Adrenal gland (tissue), 5 donors: Measurements from ENCODE around the gene CEP112.

Experiments
- POLR2A ChIP-seq, 2 donors: fragments of 450-650 bp; IDR thresholded peaks; one replicate each; pipeline ENCODE4 v1.6.1; 2017; ENCODE audit warnings: antibody characterized with exemption in 2 of 2, mild to moderate bottlenecking in 2 of 2, moderate library complexity in 1 of 2
- TF ChIP-seq, protein P1 (sequence below), 6 experiments: fragments of 450-650 bp in 4 of 6; fragments of 200-600 bp in 2 of 6; sonication (generic) in 1 of 6; IDR thresholded peaks; 1 replicate in 5 of 6; 2 replicates in 1 of 6; pipeline versions ENCODE4 v1.5.1 to v1.8.0; 2016 to 2021; ENCODE audit warnings: antibody characterized with exemption in 6 of 6, mild to moderate bottlenecking in 2 of 6, moderate library complexity in 1 of 6
- donor health status: DM: no; HTN: no; CAD: no.

- no peak for TF ChIP-seq POLR2A (IDR thresholded peaks at IDR 0.05)
- TF ChIP-seq, protein P1, sequence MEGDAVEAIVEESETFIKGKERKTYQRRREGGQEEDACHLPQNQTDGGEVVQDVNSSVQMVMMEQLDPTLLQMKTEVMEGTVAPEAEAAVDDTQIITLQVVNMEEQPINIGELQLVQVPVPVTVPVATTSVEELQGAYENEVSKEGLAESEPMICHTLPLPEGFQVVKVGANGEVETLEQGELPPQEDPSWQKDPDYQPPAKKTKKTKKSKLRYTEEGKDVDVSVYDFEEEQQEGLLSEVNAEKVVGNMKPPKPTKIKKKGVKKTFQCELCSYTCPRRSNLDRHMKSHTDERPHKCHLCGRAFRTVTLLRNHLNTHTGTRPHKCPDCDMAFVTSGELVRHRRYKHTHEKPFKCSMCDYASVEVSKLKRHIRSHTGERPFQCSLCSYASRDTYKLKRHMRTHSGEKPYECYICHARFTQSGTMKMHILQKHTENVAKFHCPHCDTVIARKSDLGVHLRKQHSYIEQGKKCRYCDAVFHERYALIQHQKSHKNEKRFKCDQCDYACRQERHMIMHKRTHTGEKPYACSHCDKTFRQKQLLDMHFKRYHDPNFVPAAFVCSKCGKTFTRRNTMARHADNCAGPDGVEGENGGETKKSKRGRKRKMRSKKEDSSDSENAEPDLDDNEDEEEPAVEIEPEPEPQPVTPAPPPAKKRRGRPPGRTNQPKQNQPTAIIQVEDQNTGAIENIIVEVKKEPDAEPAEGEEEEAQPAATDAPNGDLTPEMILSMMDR (IDR thresholded peaks at IDR 0.05) = no peak
These were observed 324.9 kb downstream of the CEP112 start for GRCh38 chr17:65867014-65867413.
